Measurements from ENCODE around the gene ALPG. TPM values are rescaled to one million over a fixed set of nuclear protein-coding genes. Genes with fewer than 3 reads are reported as not detected.

Gene ALPG
- total RNA-seq, 2 donors from 2014 or later, result not detected

DNA sequence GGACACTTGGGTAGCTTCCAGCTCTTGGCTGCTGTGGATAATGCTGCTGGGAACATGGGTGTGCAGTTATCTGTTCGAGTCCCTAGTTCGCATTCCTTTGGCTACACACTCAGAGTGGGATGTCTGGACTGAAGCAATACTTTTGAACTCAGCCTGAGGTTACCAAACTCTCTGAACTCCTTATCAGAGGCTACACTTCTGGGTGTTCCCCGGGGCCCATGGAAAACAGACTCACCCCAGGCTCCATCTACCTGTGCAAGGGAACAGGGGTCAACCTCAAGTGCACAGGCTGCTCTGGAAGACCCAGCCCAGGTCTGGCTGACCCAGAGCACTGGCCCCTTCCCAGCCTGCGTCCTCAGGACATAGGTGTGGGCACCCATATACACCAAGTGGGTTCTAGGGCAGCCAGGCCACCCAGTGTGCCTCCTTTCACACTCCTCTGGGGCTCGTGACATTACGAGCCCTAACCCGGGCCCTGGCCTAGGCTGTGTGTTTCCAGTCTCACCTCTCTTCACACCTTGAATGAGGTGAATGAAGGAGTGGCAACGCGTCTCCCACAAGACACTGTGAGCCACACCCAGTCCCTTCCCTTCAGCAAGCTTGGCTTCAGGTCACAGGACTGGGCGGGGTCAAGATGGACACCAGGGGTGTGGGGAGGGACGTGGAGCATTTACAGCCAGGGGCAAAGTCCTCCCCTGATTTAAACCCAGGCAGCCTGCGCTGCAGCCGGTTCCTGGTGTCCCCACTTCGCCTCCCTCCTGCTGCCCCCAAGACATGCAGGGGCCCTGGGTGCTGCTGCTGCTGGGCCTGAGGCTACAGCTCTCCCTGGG, 49.0 kb downstream of the ALPG start, which contains the start of gene ALPI:
TSS of gene ALPI (plus strand) at position 728 of the 830 bp plus-strand sequence. CDS start at position 775, 47 bp downstream.
- Mint-ChIP-seq H3K9me3 (no peaks in the 10 kb centered on the region), H3K27me3 (ENCODE audit: insufficient read depth) (peaks cover 15% of the 10 kb centered on the region), H3K27ac (no peak within 1 kb of the TSS), H3K4me3 (no peak within 1 kb of the TSS), H3K4me1 (peaks cover 1% of the 10 kb centered on the region), H3K36me3 (ENCODE audit: low read depth) (no peaks in the 10 kb centered on the region)
- H3K9me3 ChIP-seq (ENCODE audit: control insufficient read depth, low read length), result no peaks in the 10 kb centered on the region
- no peaks in the 10 kb centered on the region for H3K36me3 ChIP-seq (ENCODE audit: control insufficient read depth, insufficient read depth, low read length)
- no peak within 1 kb of the TSS for H3K27ac ChIP-seq (ENCODE audit: low read depth, low read length)
- H3K9ac ChIP-seq (ENCODE audit: extremely low read depth, low read length, poor library complexity, severe bottlenecking), result no peak within 1 kb of the TSS
- peak; percentile 47 for DNase-seq
- H3K4me1 ChIP-seq (ENCODE audit: control insufficient read depth, insufficient read depth, low read length), result no peaks in the 10 kb centered on the region
- 87 to 91% methylated on average over 4 to 14 of the region's 14 CpGs for WGBS, 2 experiments (ENCODE audit: insufficient coverage in 1 of 2, insufficient read length in 1 of 2)
- no peak for TF ChIP-seq CTCF (conservative IDR thresholded peaks at IDR 0.05)
- no peak within 1 kb of the TSS for H3K4me3 ChIP-seq (ENCODE audit: low read length)
- H3K27me3 ChIP-seq (ENCODE audit: control insufficient read depth, insufficient read depth, low read length, poor library complexity, severe bottlenecking), result no peaks in the 10 kb centered on the region

GRCh38 chr2:232456296-232457120, 49.9 kb downstream of the ALPG start:
- Mint-ChIP-seq H3K9me3 (no peaks in the 10 kb centered on the region), H3K27me3 (ENCODE audit: insufficient read depth) (peaks cover 15% of the 10 kb centered on the region), H3K27ac (no peak overlapping the region), H3K36me3 (ENCODE audit: low read depth) (no peaks in the 10 kb centered on the region), H3K4me1 (peaks cover 1% of the 10 kb centered on the region), H3K4me3 (no peak overlapping the region)
- Histone ChIP-seq H3K9ac (ENCODE audit: extremely low read depth, low read length, poor library complexity, severe bottlenecking) (no peak overlapping the region), H3K36me3 (ENCODE audit: control insufficient read depth, insufficient read depth, low read length) (no peaks in the 10 kb centered on the region), H3K4me3 (ENCODE audit: low read length) (no peak overlapping the region), H3K4me1 (ENCODE audit: control insufficient read depth, insufficient read depth, low read length) (no peaks in the 10 kb centered on the region), H3K27me3 (ENCODE audit: control insufficient read depth, insufficient read depth, low read length, poor library complexity, severe bottlenecking) (no peaks in the 10 kb centered on the region), H3K27ac (ENCODE audit: low read depth, low read length) (no peak overlapping the region), H3K9me3 (ENCODE audit: control insufficient read depth, low read length) (no peaks in the 10 kb centered on the region)
- WGBS, 2 experiments (ENCODE audit: insufficient coverage in 1 of 2, insufficient read length in 1 of 2), result 91 to 94% methylated on average over 24 to 27 of the region's 27 CpGs
- TF ChIP-seq CTCF (conservative IDR thresholded peaks at IDR 0.05), result no peak
- DNase-seq, result no peak

GRCh38 chr2:232457121-232458011, 50.7 kb downstream of the ALPG start:
- no peak for TF ChIP-seq CTCF (conservative IDR thresholded peaks at IDR 0.05)
- Histone ChIP-seq H3K27me3 (ENCODE audit: control insufficient read depth, insufficient read depth, low read length, poor library complexity, severe bottlenecking) (no peaks in the 10 kb centered on the region), H3K4me1 (ENCODE audit: control insufficient read depth, insufficient read depth, low read length) (no peaks in the 10 kb centered on the region), H3K4me3 (ENCODE audit: low read length) (no peak overlapping the region), H3K27ac (ENCODE audit: low read depth, low read length) (no peak overlapping the region), H3K9ac (ENCODE audit: extremely low read depth, low read length, poor library complexity, severe bottlenecking) (no peak overlapping the region), H3K9me3 (ENCODE audit: control insufficient read depth, low read length) (no peaks in the 10 kb centered on the region), H3K36me3 (ENCODE audit: control insufficient read depth, insufficient read depth, low read length) (no peaks in the 10 kb centered on the region)
- peak; percentile 28 for DNase-seq
- peaks cover 15% of the 10 kb centered on the region for H3K27me3 Mint-ChIP-seq (ENCODE audit: insufficient read depth)
- no peaks in the 10 kb centered on the region for H3K36me3 Mint-ChIP-seq (ENCODE audit: low read depth)
- H3K4me3 Mint-ChIP-seq, result no peak overlapping the region
- H3K4me1 Mint-ChIP-seq, result peaks cover 1% of the 10 kb centered on the region
- 91 to 95% methylated on average over 15 to 21 of the region's 21 CpGs for WGBS, 2 experiments (ENCODE audit: insufficient coverage in 1 of 2, insufficient read length in 1 of 2)
- H3K27ac Mint-ChIP-seq, result no peak overlapping the region
- H3K9me3 Mint-ChIP-seq, result no peaks in the 10 kb centered on the region
